Tibial nerve (tissue), 3 donors: ENCODE results near the gene ELOA.

Source experiments
- CTCF ChIP-seq, 5 experiments: fragments of 200-600 bp in 3 of 5; fragments of 450-650 bp in 2 of 5; sonication (generic) in 3 of 5; IDR thresholded peaks; one replicate each; pipeline ENCODE4 v1.5.1; 2016 to 2019; ENCODE audit warnings: antibody characterized with exemption in 5 of 5, mild to moderate bottlenecking in 3 of 5, moderate library complexity in 2 of 5
- POLR2A ChIP-seq, 2 donors: fragments of 450-650 bp; IDR thresholded peaks; one replicate each; pipeline ENCODE4 v1.6.1; 2017; ENCODE audit warnings: antibody characterized with exemption in 2 of 2, mild to moderate bottlenecking in 2 of 2, moderate library complexity in 2 of 2

DNA sequence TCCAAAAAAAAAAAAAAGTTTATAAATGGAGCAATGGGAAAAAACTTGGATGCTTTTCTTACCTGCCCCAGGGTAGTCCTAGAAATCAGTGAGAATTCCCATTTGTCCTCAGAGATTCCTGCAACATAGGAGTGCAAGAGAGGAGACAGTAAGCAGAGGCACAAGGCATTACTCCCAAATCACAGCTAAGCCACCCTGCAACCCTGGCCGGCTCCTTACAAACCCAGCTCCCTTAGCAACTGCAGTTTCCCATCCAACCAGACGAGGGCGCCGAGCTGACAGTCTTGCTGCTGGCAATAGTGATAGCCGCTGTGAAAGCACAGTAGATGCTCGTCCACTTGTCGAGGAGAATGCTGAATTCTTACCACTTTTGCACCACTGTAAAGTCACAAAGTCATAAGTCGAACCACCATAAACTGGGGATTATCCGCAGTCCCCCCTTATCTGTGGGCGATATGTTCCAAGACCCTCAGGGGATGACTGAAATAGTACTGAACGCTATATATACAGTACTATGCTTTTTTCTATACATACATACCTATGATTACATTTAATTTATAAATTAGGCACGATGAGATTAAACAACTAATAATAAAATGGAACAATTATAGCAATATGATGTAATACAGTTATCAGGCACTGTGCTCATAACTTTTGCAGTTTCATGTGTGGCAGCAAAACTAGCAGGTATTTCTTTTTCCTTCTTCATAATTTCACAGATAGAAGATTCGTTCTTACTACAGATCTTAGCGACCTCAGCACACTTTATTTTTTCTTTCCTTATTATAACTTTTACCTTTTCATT, 29.0 kb downstream of the ELOA start:
- TF ChIP-seq POLR2A (IDR thresholded peaks at IDR 0.05) (no peak), CTCF (IDR thresholded peaks at IDR 0.05) (peak; percentile 78 to 95 (median 92))
